ENCODE results near the gene ANKS1B.

Gene ANKS1B

GRCh38 chr12:98788396-98788795, 1196.3 kb downstream of the ANKS1B start:
- Histone ChIP-seq H3K9me3 (no peaks in the 10 kb centered on the region), H3K4me1 (no peaks in the 10 kb centered on the region), H3K27me3 (peaks cover 5% of the 10 kb centered on the region; the same call in 1 of the 2 replicates), H3K36me3 (no peaks in the 10 kb centered on the region), H3K4me3 (ENCODE audit: low read depth, low read length) (no peak overlapping the region)
- TF ChIP-seq CTCF (IDR thresholded peaks at IDR 0.05; ENCODE audit: low read depth, low read length): no peak
- DNase-seq: no peak

GRCh38 chr12:98786653-98787052, 1198.1 kb downstream of the ANKS1B start:
- H3K9me3 ChIP-seq: no peaks in the 10 kb centered on the region
- no peaks in the 10 kb centered on the region for H3K36me3 ChIP-seq
- DNase-seq: no peak
- H3K4me1 ChIP-seq: no peaks in the 10 kb centered on the region
- H3K27me3 ChIP-seq: peaks cover 5% of the 10 kb centered on the region; the same call in 1 of the 2 replicates
- no peak overlapping the region for H3K4me3 ChIP-seq (ENCODE audit: low read depth, low read length)
- TF ChIP-seq CTCF (IDR thresholded peaks at IDR 0.05; ENCODE audit: low read depth, low read length): no peak

- no peak overlapping the region for H3K4me3 ChIP-seq (ENCODE audit: low read depth, low read length)
- H3K4me1 ChIP-seq: no peaks in the 10 kb centered on the region
- H3K36me3 ChIP-seq: no peaks in the 10 kb centered on the region
- no peaks in the 10 kb centered on the region for H3K9me3 ChIP-seq
- TF ChIP-seq CTCF (IDR thresholded peaks at IDR 0.05; ENCODE audit: low read depth, low read length): no peak
- DNase-seq: no peak
- H3K27me3 ChIP-seq: peaks cover 3% of the 10 kb centered on the region
Observed at GRCh38 chr12:98783420-98783819, 1201.3 kb downstream of the ANKS1B start.

GRCh38 chr12:98780261-98780660, 1204.5 kb downstream of the ANKS1B start:
- TF ChIP-seq CTCF (IDR thresholded peaks at IDR 0.05; ENCODE audit: low read depth, low read length): no peak

GRCh38 chr12:98772818-98773217, 1211.9 kb downstream of the ANKS1B start:
- Histone ChIP-seq H3K4me1 (no peaks in the 10 kb centered on the region), H3K9me3 (no peaks in the 10 kb centered on the region), H3K4me3 (ENCODE audit: low read depth, low read length) (no peak overlapping the region), H3K27me3 (no peaks in the 10 kb centered on the region; the same call in 1 of the 2 replicates), H3K36me3 (no peaks in the 10 kb centered on the region)
- no peak for DNase-seq
- TF ChIP-seq CTCF (IDR thresholded peaks at IDR 0.05; ENCODE audit: low read depth, low read length): no peak

More at GRCh38 chr12:98780261-98780660, 1204.5 kb downstream of the ANKS1B start:
- no peaks in the 10 kb centered on the region for H3K36me3 ChIP-seq
- no peaks in the 10 kb centered on the region for H3K4me1 ChIP-seq
- peaks cover 3% of the 10 kb centered on the region for H3K27me3 ChIP-seq
- DNase-seq: no peak
- no peaks in the 10 kb centered on the region for H3K9me3 ChIP-seq
- H3K4me3 ChIP-seq (ENCODE audit: low read depth, low read length): no peak overlapping the region

- no peak for TF ChIP-seq CTCF (IDR thresholded peaks at IDR 0.05; ENCODE audit: low read depth, low read length)
- no peak for DNase-seq
- Histone ChIP-seq H3K4me1 (no peaks in the 10 kb centered on the region), H3K9me3 (no peaks in the 10 kb centered on the region), H3K4me3 (ENCODE audit: low read depth, low read length) (no peak overlapping the region), H3K27me3 (no peaks in the 10 kb centered on the region), H3K36me3 (no peaks in the 10 kb centered on the region)
Observed at GRCh38 chr12:98771811-98772752, 1212.7 kb downstream of the ANKS1B start.
